GM19467 (cell line): ENCODE measurements around the gene DDX42.
"Not testable (repeated sequence)": the region's sequence is repeated elsewhere in the genome, so short reads cannot be mapped to it uniquely, and the experiment has no call there.

Experiments
- ATAC-seq: cut with Tn5 transposase; IDR thresholded peaks from one replicate; pipeline ENCODE4 v1.9.1; 2021; ENCODE audit warnings: mild to moderate bottlenecking, moderate library complexity; ENCODE audit not compliant: unreplicated experiment

The DDX42 gene

GRCh38 chr17:63838631-63839171 lies 64.7 kb downstream of the DDX42 start:
- no peak for ATAC-seq

GRCh38 chr17:63840591-63841349 lies 66.8 kb downstream of the DDX42 start:
- ATAC-seq = no peak

DNA sequence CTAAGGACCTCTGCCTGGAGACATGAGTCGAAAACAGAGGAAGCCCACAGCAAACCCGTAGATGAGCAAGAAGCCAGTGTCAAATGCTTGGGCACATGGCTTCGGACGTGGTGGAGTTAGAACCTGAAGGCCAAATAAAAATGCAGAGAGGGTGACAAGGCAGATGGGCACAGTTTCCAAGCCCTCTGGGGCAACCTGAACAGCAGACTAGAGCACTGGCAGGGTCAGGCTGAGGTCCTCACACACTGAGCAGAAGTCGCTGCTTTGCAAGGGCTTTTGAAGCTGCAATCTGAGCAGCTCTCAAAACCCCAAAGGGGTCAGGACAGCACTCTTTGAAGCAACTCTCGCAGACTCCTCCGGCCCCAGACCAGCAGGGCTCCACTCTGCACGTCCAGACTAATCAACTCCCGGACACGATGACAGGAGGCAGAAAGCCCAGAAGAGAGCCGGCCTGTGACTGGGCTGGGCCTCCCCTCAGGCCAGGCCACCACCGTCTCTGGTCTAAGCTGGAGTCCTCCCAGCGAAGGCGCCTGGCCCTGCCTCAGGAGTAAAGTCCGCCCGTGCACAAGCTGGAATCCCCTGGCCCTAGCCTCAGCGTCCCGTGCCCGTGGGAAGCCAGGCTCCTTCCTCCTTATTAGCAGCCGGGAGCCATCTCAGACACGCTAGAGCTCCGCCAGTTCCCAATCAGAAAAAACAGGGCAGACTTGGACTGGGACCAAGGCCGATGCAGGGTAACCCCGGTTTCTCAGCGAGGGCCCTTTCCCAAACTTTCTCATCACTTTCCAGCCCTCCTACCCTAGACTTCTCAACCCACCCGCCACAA lies 67.6 kb downstream of the DDX42 start:
- no peak for ATAC-seq

DNA sequence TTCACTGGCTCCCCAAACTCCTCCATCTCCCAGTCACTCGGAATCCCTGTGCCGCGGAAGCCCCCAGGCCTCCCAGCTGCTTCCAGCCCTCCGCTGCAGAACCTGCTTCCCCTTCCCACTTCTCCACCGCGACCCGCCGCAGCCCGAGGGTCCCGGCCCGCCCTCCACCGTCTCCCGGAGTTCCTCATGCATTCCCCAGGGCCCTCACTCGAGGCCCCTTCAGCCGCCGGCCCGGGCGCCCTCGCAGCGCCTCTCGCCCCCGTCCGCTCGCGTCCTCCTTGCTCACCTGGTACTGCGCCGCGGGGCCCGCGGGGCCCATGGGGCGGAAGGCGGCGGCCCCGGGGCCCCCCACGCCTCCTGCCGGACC lies 68.2 kb downstream of the DDX42 start:
- ATAC-seq = peak; percentile 25

DNA sequence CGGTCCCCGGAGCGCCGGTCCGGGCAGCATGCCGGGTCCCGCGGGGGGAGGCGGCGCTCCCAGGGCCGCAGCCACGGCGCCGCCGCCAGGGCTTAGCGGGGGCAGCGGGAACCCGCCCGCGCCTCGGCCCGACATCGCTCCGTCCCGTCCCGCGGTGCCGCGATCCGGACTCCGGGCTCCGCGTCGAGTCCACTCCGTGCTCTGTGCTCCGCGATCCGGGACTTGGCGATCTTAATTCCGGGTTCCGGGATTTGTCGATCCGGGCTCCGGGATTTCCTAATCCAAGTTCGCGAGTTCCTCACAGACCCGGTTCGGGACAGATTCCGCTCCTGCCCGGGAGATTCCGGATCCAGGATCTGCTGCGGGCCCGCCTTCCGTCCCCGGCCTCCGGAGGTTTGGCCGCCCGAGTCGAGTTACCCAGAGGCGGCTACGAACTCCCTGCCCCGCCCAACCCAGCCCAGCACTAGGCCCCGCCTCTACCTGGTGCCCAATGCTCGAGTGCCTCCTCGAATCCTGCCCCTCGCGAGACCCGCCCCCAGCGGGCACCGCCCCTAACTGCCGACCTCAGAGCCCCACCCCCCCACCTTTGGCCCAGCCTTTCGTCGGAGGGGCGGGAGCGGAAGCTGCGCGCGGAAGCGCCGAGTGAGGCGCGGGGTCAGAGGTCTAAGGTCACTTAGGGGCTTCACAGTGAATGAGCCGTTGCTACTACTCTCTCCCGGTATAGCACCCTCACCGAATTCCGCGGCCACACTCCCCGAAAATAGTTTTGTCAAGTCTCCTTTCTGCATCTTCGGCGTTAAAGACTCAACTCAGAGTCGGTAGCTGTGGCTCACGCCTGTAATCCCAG lies 68.8 kb downstream of the DDX42 start, which contains the start of gene SMARCD2:
Gene SMARCD2, minus strand, starts transcription at position 146 of the 847 bp plus-strand sequence. Its CDS starts 11 bp downstream, at position 135.
- ATAC-seq = peak; percentile 70

DNA sequence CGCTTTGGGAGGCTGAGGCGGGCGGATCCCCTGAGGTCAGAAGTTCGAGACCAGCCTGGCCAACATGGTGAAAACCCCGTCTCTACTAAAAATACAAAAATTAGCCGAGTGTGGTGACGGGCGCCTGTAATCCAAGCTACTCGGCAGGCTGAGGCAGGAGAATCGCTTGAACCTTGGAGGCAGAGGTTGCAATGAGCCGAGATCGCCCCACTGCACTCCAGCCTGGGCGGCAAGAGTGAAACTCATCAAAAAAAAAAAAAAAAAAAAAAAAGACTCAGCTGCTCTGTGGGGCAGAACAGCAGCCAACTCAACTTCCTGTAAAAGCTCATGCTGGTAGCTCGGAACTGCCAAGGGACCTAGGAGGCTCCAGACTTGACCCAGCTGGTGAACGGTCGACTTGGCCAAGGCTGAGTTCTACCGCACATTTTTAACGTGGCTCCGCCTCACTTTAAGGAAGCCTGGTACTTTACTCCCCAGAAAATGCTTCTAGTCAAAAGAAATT lies 69.5 kb downstream of the DDX42 start:
- not testable (repeated sequence) for ATAC-seq

GRCh38 chr17:63843910-63844677 lies 70.1 kb downstream of the DDX42 start:
- ATAC-seq = no peak

- ATAC-seq = no peak
These were observed 71.5 kb downstream of the DDX42 start for GRCh38 chr17:63845509-63845908.

GRCh38 chr17:63847525-63848249 lies 73.7 kb downstream of the DDX42 start:
- no peak for ATAC-seq

DNA sequence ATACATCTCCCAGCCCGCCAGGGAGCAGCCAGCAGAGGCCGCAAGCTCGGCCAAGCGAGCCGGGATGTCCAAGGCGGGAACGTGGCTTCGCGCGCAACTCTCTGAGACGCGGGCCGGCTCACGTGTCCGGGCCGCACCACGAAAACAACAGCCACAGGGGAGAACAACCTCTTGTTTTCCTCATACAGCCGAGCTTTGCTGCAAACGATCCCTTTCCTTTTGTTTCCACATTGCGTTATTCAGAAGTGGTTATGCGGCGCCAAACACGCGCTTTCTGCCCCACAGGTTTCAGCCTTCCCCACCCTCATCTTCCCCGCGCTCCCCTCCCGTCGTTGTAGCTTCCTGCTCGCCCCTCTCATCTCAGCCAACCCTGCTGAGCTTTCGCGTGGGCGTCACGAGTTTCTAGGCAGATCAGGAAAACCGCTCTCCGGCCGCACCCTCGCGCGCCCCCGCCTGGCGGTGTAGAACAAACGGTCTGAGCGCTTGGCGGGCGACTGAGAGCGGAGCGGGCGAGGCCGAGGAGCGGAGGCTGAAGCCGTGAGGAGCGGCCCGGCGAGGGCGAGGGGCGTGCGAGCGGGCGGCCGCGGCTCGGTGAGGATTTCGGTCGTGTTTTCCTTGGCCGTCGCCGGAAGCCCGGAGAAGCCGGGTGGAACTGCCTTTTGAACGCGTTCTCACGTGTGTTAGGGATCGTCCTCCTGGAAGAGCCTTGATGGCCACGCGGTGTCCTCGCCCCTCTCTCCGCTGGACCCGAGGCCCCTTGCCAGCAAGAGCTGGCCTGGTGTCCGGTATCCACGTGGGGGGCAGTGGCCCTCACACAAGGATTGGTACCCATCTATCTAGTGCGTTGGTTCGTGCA lies 75.1 kb downstream of the DDX42 start:
- ATAC-seq = peak; percentile 82

- no peak for ATAC-seq
These were observed 76.4 kb downstream of the DDX42 start for GRCh38 chr17:63850401-63850800.

- ATAC-seq = no peak
These were observed 79.3 kb downstream of the DDX42 start for GRCh38 chr17:63853260-63853659.

GRCh38 chr17:63854709-63855108 lies 80.7 kb downstream of the DDX42 start:
- ATAC-seq = no peak

- ATAC-seq = no peak
These were observed 81.2 kb downstream of the DDX42 start for GRCh38 chr17:63855185-63855584.

DNA sequence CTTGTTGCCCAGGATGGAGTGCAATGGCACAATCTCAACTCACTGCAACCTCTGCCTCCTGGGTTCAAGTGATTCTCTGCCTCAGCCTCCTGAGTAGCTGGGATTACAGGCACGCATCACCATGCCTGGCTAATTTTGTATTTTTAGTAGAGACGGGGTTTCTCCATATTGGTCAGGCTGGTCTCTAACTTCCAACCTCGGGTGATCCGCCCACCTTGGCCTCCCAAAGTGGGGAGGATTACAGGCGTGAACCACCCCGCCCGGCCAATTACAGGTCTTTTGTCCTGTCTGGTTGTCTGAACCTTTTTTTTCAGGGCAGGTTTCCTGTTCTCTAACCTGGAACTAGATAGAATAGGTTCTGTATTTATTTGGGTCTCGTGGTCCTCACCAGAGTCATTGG lies 82.5 kb downstream of the DDX42 start:
- ATAC-seq = not testable (repeated sequence)

- ATAC-seq = no peak
These were observed 85.3 kb downstream of the DDX42 start for GRCh38 chr17:63859257-63859656.

GRCh38 chr17:63866625-63867024 lies 92.7 kb downstream of the DDX42 start:
- not testable (repeated sequence) for ATAC-seq
